SK-N-SH treated with all-trans-retinoic acid at 6 μM for 48 hours (cell line): ENCODE measurements around the gene CLNK.

Experiments used
- ATAC-seq: fragments of 200-7000 bp; cut with Tn5 transposase; 3 replicates; pipeline ENCODE4 v1.9.1; 2020; ENCODE audit warnings: mild to moderate bottlenecking, moderate library complexity
- ARNTL ChIP-seq: fragments of 450-650 bp; formaldehyde crosslinking; IDR thresholded peaks from 2 replicates; pipeline ENCODE4 v1.5.0; 2020; ENCODE audit warnings: low read depth, mild to moderate bottlenecking, moderate library complexity, borderline replicate concordance
- BACH2 ChIP-seq: fragments of 250-450 bp; sonication (Bioruptor Pico); IDR thresholded peaks from 2 replicates; pipeline ENCODE4 v1.9.0; 2021; ENCODE audit warnings: mild to moderate bottlenecking, borderline replicate concordance
- CSDC2 ChIP-seq: fragments of 250-450 bp; sonication (Bioruptor Pico); IDR thresholded peaks from 2 replicates; pipeline ENCODE4 v1.5.0; 2020; ENCODE audit warnings: mild to moderate bottlenecking, moderate library complexity
- ESRRG ChIP-seq: fragments of 250-450 bp; sonication (Bioruptor Pico); IDR thresholded peaks from 2 replicates; pipeline ENCODE4 v1.6.1; 2021; ENCODE audit warnings: mild to moderate bottlenecking
- GLIS3 ChIP-seq: fragments of 250-450 bp; sonication (Bioruptor Pico); IDR thresholded peaks from 2 replicates; pipeline ENCODE4 v1.5.0; 2020; ENCODE audit warnings: mild to moderate bottlenecking, moderate library complexity
- ISL1 ChIP-seq: fragments of 250-450 bp; sonication (Bioruptor Pico); IDR thresholded peaks from 2 replicates; pipeline ENCODE4 v2.1.2; 2022; ENCODE audit warnings: mild to moderate bottlenecking, moderate library complexity
- OSR1 ChIP-seq: fragments of 250-450 bp; sonication (Bioruptor Pico); IDR thresholded peaks from 2 replicates; pipeline ENCODE4 v1.8.0; 2022; ENCODE audit warnings: moderate library complexity, mild to moderate bottlenecking, inconsistent platforms
- PPARA ChIP-seq: fragments of 250-450 bp; sonication (Bioruptor Pico); IDR thresholded peaks from 2 replicates; pipeline ENCODE4 v1.5.0; 2020; ENCODE audit warnings: mild to moderate bottlenecking, borderline replicate concordance
- RARB ChIP-seq: fragments of 250-450 bp; sonication (Bioruptor Pico); IDR thresholded peaks from 2 replicates; pipeline ENCODE4 v1.8.0; 2021; ENCODE audit warnings: mild to moderate bottlenecking, moderate library complexity
- SNAI2 ChIP-seq: fragments of 250-450 bp; sonication (Bioruptor Pico); IDR thresholded peaks from 2 replicates; pipeline ENCODE4 v1.5.0; 2020; ENCODE audit warnings: mild to moderate bottlenecking, moderate library complexity
- TCF4 ChIP-seq: fragments of 250-450 bp; sonication (Bioruptor Pico); IDR thresholded peaks from 2 replicates; pipeline ENCODE4 v1.8.0; 2021; ENCODE audit warnings: mild to moderate bottlenecking, moderate library complexity, borderline replicate concordance
- TOX ChIP-seq: fragments of 250-450 bp; sonication (Bioruptor Pico); IDR thresholded peaks from 2 replicates; pipeline ENCODE4 v1.8.0; 2021; ENCODE audit warnings: mild to moderate bottlenecking, moderate library complexity, borderline replicate concordance
- ZFP3 ChIP-seq: fragments of 250-450 bp; sonication (Bioruptor Pico); IDR thresholded peaks from 2 replicates; pipeline ENCODE4 v1.5.0; 2020; ENCODE audit warnings: mild to moderate bottlenecking, moderate library complexity
- ZFP30 ChIP-seq: fragments of 450-650 bp; formaldehyde crosslinking; IDR thresholded peaks from 2 replicates; pipeline ENCODE4 v1.5.0; 2022; ENCODE audit warnings: mild to moderate bottlenecking, moderate library complexity
- ZNF8 ChIP-seq: fragments of 450-650 bp; formaldehyde crosslinking; IDR thresholded peaks from 2 replicates; pipeline ENCODE4 v1.5.0; 2020; ENCODE audit warnings: mild to moderate bottlenecking, moderate library complexity
- TF ChIP-seq, protein P1 (sequence below): fragments of 250-450 bp; sonication (Bioruptor Pico); IDR thresholded peaks from 2 replicates; pipeline ENCODE4 v1.8.0; 2021; ENCODE audit warnings: low read depth, mild to moderate bottlenecking, moderate library complexity, borderline replicate concordance
- TF ChIP-seq, protein P2 (sequence below): fragments of 250-450 bp; sonication (Bioruptor Pico); IDR thresholded peaks from 2 replicates; pipeline ENCODE4 v1.5.0; 2020; ENCODE audit warnings: mild to moderate bottlenecking, moderate library complexity
- TF ChIP-seq, protein P3 (sequence below): fragments of 250-450 bp; sonication (Bioruptor Pico); IDR thresholded peaks from 2 replicates; pipeline ENCODE4 v1.5.1; 2020; ENCODE audit warnings: low read depth, mild to moderate bottlenecking, moderate library complexity
- TF ChIP-seq, protein P4 (sequence below): fragments of 250-450 bp; sonication (Bioruptor Pico); IDR thresholded peaks from 2 replicates; pipeline ENCODE4 v1.8.0; 2020; ENCODE audit warnings: mild to moderate bottlenecking, moderate library complexity, borderline replicate concordance
- TF ChIP-seq, protein P5 (sequence below): fragments of 250-450 bp; sonication (Bioruptor Pico); IDR thresholded peaks from 2 replicates; pipeline ENCODE4 v1.5.1; 2021; ENCODE audit warnings: mild to moderate bottlenecking, moderate library complexity

CLNK gene

DNA sequence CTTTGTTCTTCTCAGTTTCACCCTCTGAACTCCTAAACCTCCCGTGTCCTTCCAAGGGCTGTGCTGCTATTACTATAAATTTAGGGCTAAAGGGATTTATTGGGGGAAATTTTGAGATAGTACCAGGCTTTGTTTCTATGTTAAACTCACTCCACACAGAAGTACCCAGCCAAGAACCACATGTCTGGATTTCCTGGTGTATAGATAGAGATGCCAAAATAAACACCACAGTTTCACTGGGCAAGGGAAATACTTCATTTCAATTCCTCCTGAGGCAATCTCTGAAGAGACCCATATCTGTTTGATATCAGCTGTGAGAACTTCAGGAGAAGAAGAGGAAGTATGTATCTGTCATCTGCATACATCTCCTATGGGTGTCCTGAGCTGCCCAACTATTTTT is 21.7 kb upstream of the CLNK start (continued):
- TF ChIP-seq, protein P1, sequence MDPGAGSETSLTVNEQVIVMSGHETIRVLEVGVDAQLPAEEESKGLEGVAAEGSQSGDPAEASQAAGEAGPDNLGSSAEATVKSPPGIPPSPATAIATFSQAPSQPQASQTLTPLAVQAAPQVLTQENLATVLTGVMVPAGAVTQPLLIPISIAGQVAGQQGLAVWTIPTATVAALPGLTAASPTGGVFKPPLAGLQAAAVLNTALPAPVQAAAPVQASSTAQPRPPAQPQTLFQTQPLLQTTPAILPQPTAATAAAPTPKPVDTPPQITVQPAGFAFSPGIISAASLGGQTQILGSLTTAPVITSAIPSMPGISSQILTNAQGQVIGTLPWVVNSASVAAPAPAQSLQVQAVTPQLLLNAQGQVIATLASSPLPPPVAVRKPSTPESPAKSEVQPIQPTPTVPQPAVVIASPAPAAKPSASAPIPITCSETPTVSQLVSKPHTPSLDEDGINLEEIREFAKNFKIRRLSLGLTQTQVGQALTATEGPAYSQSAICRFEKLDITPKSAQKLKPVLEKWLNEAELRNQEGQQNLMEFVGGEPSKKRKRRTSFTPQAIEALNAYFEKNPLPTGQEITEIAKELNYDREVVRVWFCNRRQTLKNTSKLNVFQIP (CRISPR knock-in tag): no peak

DNA sequence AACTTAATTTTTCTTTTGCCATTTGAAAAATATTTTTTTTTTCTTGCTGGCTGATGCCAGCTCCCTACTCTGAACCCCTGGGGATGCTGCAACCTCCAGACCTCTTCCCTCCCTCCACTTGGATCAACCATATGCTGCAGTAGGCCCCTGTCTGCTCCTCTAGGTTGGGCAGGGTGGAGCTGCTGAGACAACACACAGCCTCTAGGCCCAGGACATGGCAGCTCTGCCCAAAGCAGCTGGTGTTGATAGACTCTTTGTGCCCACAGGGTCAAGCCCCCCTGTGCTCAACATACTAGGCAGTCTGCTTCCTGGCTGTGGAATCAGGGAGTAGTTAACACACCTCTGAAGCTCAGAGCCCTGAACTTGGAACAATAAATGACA is 19.9 kb upstream of the CLNK start:
- TF ChIP-seq TOX: no peak
- no peak for TF ChIP-seq ZFP30 (CRISPR knock-in tag)
- TF ChIP-seq ESRRG (CRISPR knock-in tag): no peak
- no peak for TF ChIP-seq CSDC2
- no peak for TF ChIP-seq BACH2
- TF ChIP-seq, protein P2, sequence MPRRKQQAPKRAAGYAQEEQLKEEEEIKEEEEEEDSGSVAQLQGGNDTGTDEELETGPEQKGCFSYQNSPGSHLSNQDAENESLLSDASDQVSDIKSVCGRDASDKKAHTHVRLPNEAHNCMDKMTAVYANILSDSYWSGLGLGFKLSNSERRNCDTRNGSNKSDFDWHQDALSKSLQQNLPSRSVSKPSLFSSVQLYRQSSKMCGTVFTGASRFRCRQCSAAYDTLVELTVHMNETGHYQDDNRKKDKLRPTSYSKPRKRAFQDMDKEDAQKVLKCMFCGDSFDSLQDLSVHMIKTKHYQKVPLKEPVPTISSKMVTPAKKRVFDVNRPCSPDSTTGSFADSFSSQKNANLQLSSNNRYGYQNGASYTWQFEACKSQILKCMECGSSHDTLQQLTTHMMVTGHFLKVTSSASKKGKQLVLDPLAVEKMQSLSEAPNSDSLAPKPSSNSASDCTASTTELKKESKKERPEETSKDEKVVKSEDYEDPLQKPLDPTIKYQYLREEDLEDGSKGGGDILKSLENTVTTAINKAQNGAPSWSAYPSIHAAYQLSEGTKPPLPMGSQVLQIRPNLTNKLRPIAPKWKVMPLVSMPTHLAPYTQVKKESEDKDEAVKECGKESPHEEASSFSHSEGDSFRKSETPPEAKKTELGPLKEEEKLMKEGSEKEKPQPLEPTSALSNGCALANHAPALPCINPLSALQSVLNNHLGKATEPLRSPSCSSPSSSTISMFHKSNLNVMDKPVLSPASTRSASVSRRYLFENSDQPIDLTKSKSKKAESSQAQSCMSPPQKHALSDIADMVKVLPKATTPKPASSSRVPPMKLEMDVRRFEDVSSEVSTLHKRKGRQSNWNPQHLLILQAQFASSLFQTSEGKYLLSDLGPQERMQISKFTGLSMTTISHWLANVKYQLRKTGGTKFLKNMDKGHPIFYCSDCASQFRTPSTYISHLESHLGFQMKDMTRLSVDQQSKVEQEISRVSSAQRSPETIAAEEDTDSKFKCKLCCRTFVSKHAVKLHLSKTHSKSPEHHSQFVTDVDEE (CRISPR knock-in tag): no peak
- TF ChIP-seq, protein P1 (CRISPR knock-in tag): no peak
- TF ChIP-seq OSR1 (CRISPR knock-in tag): no peak
- no peak for TF ChIP-seq ARNTL (CRISPR knock-in tag)
- no peak for TF ChIP-seq ISL1 (CRISPR knock-in tag)
- no peak for TF ChIP-seq RARB
- TF ChIP-seq PPARA (CRISPR knock-in tag): no peak
- TF ChIP-seq GLIS3 (CRISPR knock-in tag): no peak
- no peak for TF ChIP-seq SNAI2 (CRISPR knock-in tag)
- no peak for TF ChIP-seq ZFP3 (CRISPR knock-in tag)
- ATAC-seq: no peak

DNA sequence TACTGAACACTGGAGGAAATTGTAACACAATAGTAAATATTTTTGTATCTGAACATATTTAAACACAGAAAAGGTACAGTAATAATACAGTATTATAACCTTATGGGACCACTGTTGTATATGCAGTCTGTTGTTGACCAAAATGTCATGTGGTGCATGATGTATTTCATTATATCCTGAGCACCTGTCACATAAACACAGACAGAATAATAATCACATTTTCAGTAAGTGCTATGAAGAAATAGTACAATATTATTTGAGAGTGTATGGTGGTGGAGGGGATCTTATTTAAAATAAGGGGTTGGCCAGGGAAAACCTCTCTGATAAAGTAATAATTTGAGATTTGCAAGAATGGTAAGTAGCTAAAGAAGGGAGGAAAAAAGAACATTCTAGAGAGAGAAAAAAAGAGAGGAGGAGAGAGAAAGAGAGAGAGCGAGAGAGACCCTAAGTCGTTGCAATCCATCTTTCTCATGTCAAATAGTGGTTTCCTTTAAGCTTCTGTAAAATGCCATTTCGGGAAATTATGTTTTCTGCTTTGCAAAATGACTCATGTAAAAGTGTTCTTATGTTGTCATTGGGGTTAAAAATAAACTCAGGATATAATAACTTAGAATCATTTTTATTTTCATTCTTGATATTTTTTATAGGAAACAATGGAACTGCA is 19.3 kb upstream of the CLNK start:
- ATAC-seq: no peak
- no peak for TF ChIP-seq ZNF8 (CRISPR knock-in tag)
- TF ChIP-seq, protein P3, sequence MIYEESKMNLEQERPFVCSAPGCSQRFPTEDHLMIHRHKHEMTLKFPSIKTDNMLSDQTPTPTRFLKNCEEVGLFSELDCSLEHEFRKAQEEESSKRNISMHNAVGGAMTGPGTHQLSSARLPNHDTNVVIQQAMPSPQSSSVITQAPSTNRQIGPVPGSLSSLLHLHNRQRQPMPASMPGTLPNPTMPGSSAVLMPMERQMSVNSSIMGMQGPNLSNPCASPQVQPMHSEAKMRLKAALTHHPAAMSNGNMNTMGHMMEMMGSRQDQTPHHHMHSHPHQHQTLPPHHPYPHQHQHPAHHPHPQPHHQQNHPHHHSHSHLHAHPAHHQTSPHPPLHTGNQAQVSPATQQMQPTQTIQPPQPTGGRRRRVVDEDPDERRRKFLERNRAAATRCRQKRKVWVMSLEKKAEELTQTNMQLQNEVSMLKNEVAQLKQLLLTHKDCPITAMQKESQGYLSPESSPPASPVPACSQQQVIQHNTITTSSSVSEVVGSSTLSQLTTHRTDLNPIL (CRISPR knock-in tag): no peak
- no peak for TF ChIP-seq ISL1 (CRISPR knock-in tag)
- TF ChIP-seq TOX: no peak
- TF ChIP-seq, protein P4, sequence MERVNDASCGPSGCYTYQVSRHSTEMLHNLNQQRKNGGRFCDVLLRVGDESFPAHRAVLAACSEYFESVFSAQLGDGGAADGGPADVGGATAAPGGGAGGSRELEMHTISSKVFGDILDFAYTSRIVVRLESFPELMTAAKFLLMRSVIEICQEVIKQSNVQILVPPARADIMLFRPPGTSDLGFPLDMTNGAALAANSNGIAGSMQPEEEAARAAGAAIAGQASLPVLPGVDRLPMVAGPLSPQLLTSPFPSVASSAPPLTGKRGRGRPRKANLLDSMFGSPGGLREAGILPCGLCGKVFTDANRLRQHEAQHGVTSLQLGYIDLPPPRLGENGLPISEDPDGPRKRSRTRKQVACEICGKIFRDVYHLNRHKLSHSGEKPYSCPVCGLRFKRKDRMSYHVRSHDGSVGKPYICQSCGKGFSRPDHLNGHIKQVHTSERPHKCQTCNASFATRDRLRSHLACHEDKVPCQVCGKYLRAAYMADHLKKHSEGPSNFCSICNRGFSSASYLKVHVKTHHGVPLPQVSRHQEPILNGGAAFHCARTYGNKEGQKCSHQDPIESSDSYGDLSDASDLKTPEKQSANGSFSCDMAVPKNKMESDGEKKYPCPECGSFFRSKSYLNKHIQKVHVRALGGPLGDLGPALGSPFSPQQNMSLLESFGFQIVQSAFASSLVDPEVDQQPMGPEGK (CRISPR knock-in tag): no peak
- no peak for TF ChIP-seq TCF4 (CRISPR knock-in tag)
- TF ChIP-seq OSR1 (CRISPR knock-in tag): no peak
- TF ChIP-seq ZFP30 (CRISPR knock-in tag): no peak
- no peak for TF ChIP-seq CSDC2
- TF ChIP-seq, protein P5, sequence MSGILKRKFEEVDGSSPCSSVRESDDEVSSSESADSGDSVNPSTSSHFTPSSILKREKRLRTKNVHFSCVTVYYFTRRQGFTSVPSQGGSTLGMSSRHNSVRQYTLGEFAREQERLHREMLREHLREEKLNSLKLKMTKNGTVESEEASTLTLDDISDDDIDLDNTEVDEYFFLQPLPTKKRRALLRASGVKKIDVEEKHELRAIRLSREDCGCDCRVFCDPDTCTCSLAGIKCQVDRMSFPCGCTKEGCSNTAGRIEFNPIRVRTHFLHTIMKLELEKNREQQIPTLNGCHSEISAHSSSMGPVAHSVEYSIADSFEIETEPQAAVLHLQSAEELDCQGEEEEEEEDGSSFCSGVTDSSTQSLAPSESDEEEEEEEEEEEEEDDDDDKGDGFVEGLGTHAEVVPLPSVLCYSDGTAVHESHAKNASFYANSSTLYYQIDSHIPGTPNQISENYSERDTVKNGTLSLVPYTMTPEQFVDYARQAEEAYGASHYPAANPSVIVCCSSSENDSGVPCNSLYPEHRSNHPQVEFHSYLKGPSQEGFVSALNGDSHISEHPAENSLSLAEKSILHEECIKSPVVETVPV (CRISPR knock-in tag): no peak
- no peak for TF ChIP-seq GLIS3 (CRISPR knock-in tag)
